Smooth muscle cell of bladder (primary cell): Measurements from ENCODE around the gene PHF3. TPM values are rescaled to one million over a fixed set of nuclear protein-coding genes. Genes with fewer than 3 reads are reported as not detected.

Experiments used
- total RNA-seq: library from RNA; depleted of rRNA; stranded (reverse); fragments of >200 nt; gene quantifications from 2 replicates; pipeline ENCODE4 v1.2.3, GENCODE V29; 2014

PHF3 gene, protein sequence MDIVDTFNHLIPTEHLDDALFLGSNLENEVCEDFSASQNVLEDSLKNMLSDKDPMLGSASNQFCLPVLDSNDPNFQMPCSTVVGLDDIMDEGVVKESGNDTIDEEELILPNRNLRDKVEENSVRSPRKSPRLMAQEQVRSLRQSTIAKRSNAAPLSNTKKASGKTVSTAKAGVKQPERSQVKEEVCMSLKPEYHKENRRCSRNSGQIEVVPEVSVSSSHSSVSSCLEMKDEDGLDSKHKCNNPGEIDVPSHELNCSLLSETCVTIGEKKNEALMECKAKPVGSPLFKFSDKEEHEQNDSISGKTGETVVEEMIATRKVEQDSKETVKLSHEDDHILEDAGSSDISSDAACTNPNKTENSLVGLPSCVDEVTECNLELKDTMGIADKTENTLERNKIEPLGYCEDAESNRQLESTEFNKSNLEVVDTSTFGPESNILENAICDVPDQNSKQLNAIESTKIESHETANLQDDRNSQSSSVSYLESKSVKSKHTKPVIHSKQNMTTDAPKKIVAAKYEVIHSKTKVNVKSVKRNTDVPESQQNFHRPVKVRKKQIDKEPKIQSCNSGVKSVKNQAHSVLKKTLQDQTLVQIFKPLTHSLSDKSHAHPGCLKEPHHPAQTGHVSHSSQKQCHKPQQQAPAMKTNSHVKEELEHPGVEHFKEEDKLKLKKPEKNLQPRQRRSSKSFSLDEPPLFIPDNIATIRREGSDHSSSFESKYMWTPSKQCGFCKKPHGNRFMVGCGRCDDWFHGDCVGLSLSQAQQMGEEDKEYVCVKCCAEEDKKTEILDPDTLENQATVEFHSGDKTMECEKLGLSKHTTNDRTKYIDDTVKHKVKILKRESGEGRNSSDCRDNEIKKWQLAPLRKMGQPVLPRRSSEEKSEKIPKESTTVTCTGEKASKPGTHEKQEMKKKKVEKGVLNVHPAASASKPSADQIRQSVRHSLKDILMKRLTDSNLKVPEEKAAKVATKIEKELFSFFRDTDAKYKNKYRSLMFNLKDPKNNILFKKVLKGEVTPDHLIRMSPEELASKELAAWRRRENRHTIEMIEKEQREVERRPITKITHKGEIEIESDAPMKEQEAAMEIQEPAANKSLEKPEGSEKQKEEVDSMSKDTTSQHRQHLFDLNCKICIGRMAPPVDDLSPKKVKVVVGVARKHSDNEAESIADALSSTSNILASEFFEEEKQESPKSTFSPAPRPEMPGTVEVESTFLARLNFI (N-terminal part only)
- 47.2 and 51.8 TPM in 2 replicates for total RNA-seq

DNA sequence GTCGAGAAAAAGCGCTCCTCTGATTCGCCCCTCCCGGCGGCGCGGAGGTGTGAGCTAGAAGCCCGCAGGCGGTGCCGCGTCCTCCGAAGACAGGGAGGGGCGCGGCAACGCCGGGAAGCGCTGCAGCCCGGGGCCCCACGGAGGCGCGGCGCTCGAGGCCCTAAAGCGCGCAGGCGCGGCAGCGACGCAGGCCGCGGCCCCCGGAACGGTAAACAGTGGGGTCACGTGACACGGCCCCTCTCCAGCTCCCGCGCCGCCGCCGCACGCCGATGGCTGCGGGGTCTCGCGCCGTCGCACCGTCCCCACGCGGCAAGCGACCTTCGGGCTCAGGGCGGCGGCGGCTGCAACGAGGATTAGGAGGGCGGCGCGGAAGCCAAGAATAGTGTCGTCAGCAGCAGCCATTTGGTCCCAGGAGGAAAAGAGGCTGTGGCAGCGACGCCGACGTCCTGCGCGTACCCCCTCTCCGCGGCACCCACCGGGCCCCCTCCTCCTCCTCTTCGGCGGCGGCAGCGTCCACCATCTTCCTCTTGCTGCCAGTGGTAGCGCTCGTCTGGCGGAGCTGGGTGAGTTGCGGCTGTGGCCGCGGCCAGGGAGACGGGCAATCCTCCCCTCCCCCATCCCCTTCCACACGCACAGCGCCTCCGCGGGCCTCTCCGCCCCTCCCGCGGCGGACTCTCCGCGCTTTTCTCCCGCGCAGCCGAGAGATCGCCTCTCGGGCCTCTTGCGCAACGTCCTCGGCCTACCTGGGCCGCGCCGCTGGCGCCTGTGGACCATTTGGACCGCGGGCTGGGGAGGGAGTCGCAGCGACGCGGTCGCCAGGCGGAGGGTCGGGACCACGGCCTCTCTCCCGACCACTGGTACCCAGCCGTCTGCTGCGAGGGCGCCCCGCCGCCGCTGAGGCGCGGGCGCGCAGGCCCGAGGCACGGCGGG lies at the start of gene PHF3:
PHF3 (plus strand) TSS at position 215 of the 930 bp plus-strand sequence. CDS start 10,750 bp downstream, outside the sequence.

Other genes with a start within 250 kb of the PHF3 start
- 39.0 and 52.9 TPM in 2 replicates for gene PTP4A1, start 63.3 kb upstream of the PHF3 start, total RNA-seq